Measurements from ENCODE around the gene PFDN1.

PFDN1 gene

DNA sequence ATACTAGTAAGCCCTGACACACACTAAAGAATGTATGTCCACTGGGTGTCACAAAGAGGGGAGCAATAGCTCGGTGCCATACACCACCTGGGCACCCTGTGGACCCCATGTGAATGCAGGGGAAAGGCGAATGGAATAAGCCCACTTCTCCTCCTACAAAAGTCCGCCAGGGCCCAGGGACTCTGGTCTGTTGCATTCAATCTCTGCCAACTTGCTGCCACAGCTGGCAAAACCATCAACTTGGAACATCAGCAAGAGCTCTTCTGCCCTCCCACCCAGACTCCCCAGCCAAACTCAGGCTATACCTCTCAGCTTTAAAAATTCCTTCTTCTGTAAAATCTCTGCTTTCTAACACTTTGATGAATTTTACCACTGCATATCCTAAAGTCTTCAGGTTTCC lies 54.5 kb downstream of the PFDN1 start:
- peaks cover 24% of the 10 kb centered on the region for H3K36me3 ChIP-seq (ENCODE audit: insufficient read depth, low read length)
- H3K9ac ChIP-seq (ENCODE audit: insufficient read length) = no peak overlapping the region
- no peaks in the 10 kb centered on the region for H3K9me3 ChIP-seq (ENCODE audit: low read depth, low read length)
- no peak overlapping the region for H3K4me3 ChIP-seq
- no peak for DNase-seq (ENCODE audit: low read depth, low spot score)
- H3K27ac ChIP-seq = no peak overlapping the region
- TF ChIP-seq POLR2AphosphoS5 (IDR thresholded peaks at IDR 0.05; ENCODE audit: borderline replicate concordance, low read depth, low read length) (no peak), FOXP2 (optimal IDR thresholded peaks at IDR 0.05; ENCODE audit: control extremely low read depth, extremely low read length, insufficient read depth) (no peak), EZH2 (IDR thresholded peaks at IDR 0.05) (no peak)

DNA sequence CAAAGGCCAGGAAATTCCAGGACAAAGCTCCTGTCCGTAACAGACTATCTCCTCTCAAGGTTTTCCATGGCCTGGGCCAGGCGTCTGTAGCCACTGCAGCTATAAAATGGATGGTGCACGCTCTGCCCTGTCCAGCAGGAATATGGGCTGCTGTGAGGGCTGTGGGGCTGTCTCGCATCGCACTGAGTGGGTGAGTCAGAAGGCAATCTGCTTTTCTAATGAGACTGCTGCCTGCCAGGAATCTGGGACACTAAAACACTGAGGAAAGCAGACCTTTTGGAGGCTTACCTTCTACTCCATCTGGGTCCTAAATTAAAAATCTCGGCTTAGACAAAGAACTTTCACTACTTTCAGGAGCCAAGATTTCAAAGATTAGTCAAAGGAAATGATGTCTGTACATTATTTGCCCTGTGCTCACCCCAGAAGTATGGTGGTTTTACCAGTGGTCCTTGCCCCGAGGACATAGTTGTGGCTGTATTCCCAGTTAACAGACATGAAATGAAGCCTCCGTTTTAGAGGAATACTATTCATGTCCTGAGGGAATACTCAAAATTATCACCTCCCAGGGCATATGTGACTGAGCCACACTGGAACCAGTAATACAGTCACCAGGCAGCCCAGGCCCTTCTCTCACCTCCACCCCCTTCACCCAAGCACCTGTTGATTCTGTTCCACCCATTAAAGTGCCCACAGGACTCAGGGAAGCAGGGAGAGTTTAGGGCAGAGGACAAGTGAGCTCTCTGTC lies 56.4 kb downstream of the PFDN1 start:
- H3K36me3 ChIP-seq (ENCODE audit: insufficient read depth, low read length) = peaks cover 24% of the 10 kb centered on the region
- no peak overlapping the region for H3K27ac ChIP-seq
- no peak overlapping the region for H3K9ac ChIP-seq (ENCODE audit: insufficient read length)
- no peak for DNase-seq (ENCODE audit: low read depth, low spot score)
- H3K4me3 ChIP-seq = no peak overlapping the region
- no peaks in the 10 kb centered on the region for H3K9me3 ChIP-seq (ENCODE audit: low read depth, low read length)
- no peak for TF ChIP-seq FOXP2 (optimal IDR thresholded peaks at IDR 0.05; ENCODE audit: control extremely low read depth, extremely low read length, insufficient read depth)
- TF ChIP-seq POLR2AphosphoS5 (IDR thresholded peaks at IDR 0.05; ENCODE audit: borderline replicate concordance, low read depth, low read length) = no peak
- TF ChIP-seq EZH2 (IDR thresholded peaks at IDR 0.05) = no peak

DNA sequence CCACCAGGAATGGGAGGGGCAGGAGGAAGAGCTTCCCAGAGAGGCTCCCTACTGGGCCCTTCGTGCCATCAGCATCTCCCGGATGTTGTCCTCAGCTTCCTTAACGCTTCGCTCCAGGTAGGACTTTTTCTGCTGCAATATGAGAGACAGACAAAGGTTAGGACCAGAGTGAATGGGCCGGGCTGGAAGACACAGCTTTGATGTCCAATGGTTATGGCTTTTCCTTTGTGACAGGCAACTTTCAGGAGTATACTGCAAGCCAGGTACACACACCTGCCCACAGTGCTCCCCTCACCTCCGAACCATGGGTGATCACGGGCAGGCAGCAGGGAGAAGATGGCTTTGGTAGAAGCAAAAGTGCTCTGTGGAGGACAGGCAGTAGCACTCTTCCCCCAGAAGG lies 57.0 kb downstream of the PFDN1 start:
- H3K9ac ChIP-seq (ENCODE audit: insufficient read length) = no peak overlapping the region
- DNase-seq (ENCODE audit: low read depth, low spot score) = no peak
- TF ChIP-seq EZH2 (IDR thresholded peaks at IDR 0.05) = no peak
- no peak for TF ChIP-seq FOXP2 (optimal IDR thresholded peaks at IDR 0.05; ENCODE audit: control extremely low read depth, extremely low read length, insufficient read depth)
- TF ChIP-seq POLR2AphosphoS5 (IDR thresholded peaks at IDR 0.05; ENCODE audit: borderline replicate concordance, low read depth, low read length) = no peak
- H3K27ac ChIP-seq = no peak overlapping the region
- no peak overlapping the region for H3K4me3 ChIP-seq
- peaks cover 24% of the 10 kb centered on the region for H3K36me3 ChIP-seq (ENCODE audit: insufficient read depth, low read length)
- no peaks in the 10 kb centered on the region for H3K9me3 ChIP-seq (ENCODE audit: low read depth, low read length)

DNA sequence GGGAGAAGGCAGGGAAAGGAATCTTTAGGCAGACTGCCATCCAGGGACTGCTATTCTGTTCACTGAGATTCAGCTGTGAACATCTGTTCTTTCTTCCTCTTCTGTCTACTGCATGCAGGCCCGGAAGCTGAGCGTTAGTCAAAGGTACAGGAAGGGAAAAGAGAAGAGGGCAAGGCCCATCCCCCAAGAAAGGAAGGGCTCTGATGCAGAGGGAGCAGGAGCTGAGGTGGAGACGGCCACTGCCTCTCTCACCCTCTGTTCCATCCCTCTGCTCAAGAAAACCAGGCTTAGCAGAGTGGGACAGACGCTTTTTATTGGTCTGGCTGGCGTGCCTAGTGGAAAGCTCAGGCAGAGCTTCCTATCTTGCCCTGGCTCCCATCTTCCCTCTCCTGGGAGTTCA lies 57.6 kb downstream of the PFDN1 start:
- Histone ChIP-seq H3K9me3 (ENCODE audit: low read depth, low read length) (no peaks in the 10 kb centered on the region), H3K36me3 (ENCODE audit: insufficient read depth, low read length) (peaks cover 24% of the 10 kb centered on the region), H3K9ac (ENCODE audit: insufficient read length) (no peak overlapping the region), H3K4me3 (no peak overlapping the region), H3K27ac (no peak overlapping the region)
- DNase-seq (ENCODE audit: low read depth, low spot score) = no peak
- TF ChIP-seq FOXP2 (optimal IDR thresholded peaks at IDR 0.05; ENCODE audit: control extremely low read depth, extremely low read length, insufficient read depth) = no peak
- TF ChIP-seq POLR2AphosphoS5 (IDR thresholded peaks at IDR 0.05; ENCODE audit: borderline replicate concordance, low read depth, low read length) = no peak
- no peak for TF ChIP-seq EZH2 (IDR thresholded peaks at IDR 0.05)

DNA sequence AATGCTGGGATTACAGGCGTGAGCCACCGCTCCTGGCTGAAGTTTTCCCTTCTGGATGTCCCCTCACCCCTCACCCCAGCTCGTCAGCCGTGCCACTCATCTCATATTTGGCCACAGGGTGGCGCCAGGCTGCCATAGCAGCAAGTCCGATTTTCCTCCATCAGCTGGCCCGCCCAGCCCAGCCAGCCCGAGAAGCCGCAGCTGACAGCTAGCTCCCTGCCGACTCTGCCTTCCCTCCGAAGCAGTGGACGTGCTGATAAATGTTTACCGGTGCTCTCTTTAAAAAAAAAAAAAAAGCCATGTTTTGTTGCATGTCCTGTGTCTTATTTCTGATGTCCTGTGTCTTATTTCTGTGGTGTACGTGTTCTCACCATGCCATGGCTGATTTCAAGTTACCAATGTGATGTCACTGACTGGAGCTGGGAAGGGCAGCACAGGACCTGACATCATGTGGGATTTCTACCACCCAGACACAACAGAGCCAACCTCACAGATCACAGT lies 58.3 kb downstream of the PFDN1 start:
- TF ChIP-seq FOXP2 (optimal IDR thresholded peaks at IDR 0.05; ENCODE audit: control extremely low read depth, extremely low read length, insufficient read depth) (no peak), POLR2AphosphoS5 (IDR thresholded peaks at IDR 0.05; ENCODE audit: borderline replicate concordance, low read depth, low read length) (no peak), EZH2 (IDR thresholded peaks at IDR 0.05) (no peak)
- no peak overlapping the region for H3K27ac ChIP-seq
- no peak overlapping the region for H3K9ac ChIP-seq (ENCODE audit: insufficient read length)
- H3K4me3 ChIP-seq = no peak overlapping the region
- H3K9me3 ChIP-seq (ENCODE audit: low read depth, low read length) = no peaks in the 10 kb centered on the region
- DNase-seq (ENCODE audit: low read depth, low spot score) = peak; percentile 5
- H3K36me3 ChIP-seq (ENCODE audit: insufficient read depth, low read length) = peaks cover 24% of the 10 kb centered on the region

DNA sequence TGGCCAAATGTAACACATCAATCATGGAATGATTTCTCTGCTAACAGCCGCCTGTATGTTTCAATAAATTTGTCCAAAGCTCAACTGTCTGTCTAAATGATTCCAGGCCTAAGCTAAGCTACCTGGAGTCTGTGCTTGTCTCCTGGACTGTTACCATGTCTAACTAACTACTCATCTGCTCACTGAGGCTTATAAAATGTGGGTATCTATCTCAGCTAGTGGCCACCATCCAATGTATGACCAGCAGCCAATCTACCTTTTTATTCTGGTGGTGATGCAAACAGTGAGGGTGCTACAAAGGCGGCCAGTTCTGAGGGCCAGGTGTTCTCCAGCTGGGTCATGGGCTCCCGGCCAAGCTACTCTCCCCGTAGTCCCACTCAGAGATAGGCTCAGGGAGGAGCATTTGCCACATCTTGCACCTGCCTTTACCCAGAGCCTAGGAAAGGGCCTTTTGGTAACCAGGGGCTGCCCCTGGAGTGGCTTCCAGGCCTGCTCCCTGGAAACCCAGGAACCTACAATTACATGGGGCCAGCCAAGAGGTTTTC lies 59.1 kb downstream of the PFDN1 start:
- Histone ChIP-seq H3K9ac (ENCODE audit: insufficient read length) (no peak overlapping the region), H3K9me3 (ENCODE audit: low read depth, low read length) (no peaks in the 10 kb centered on the region), H3K36me3 (ENCODE audit: insufficient read depth, low read length) (peaks cover 24% of the 10 kb centered on the region), H3K4me3 (no peak overlapping the region), H3K27ac (no peak overlapping the region)
- DNase-seq (ENCODE audit: low read depth, low spot score) = no peak
- no peak for TF ChIP-seq FOXP2 (optimal IDR thresholded peaks at IDR 0.05; ENCODE audit: control extremely low read depth, extremely low read length, insufficient read depth)
- TF ChIP-seq POLR2AphosphoS5 (IDR thresholded peaks at IDR 0.05; ENCODE audit: borderline replicate concordance, low read depth, low read length) = no peak
- no peak for TF ChIP-seq EZH2 (IDR thresholded peaks at IDR 0.05)

DNA sequence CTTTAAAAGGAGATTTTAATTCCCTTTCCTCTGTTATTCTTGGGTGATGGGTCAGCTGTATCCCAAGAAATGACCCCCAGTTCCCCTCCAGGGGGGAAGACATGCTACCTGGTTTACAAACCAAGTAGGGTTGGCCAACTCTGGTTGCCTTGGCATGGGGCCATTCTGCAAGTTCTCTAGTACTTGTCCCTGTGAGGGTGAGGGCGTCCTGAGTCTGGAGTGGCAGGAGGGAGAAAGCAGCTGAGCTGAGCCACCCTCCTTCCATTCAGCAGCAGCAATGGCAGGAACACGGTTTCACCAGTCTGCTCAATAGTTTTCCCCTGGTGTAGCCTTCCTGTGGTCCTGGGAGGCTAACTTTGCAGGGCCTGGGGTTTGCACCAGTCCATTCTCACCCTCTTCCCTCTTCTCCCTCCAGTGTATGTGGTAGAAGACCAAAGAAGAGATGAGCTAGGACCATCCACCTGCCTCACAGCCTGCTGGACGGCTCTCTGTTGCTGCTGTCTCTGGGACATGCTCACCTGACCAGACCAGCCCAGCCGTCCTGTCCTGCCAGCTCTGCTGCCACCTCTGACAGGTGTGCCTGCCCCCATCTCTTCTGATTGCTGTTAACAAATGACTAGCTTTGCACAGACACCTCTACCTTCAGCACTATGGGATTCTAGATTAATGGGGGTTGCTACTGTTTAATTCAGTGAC lies 59.9 kb downstream of the PFDN1 start:
- no peak overlapping the region for H3K4me3 ChIP-seq
- no peaks in the 10 kb centered on the region for H3K9me3 ChIP-seq (ENCODE audit: low read depth, low read length)
- TF ChIP-seq FOXP2 (optimal IDR thresholded peaks at IDR 0.05; ENCODE audit: control extremely low read depth, extremely low read length, insufficient read depth) = no peak
- TF ChIP-seq POLR2AphosphoS5 (IDR thresholded peaks at IDR 0.05; ENCODE audit: borderline replicate concordance, low read depth, low read length) = no peak
- TF ChIP-seq EZH2 (IDR thresholded peaks at IDR 0.05) = no peak
- H3K27ac ChIP-seq = no peak overlapping the region
- H3K9ac ChIP-seq (ENCODE audit: insufficient read length) = no peak overlapping the region
- no peak for DNase-seq (ENCODE audit: low read depth, low spot score)
- H3K36me3 ChIP-seq (ENCODE audit: insufficient read depth, low read length) = peaks cover 24% of the 10 kb centered on the region

DNA sequence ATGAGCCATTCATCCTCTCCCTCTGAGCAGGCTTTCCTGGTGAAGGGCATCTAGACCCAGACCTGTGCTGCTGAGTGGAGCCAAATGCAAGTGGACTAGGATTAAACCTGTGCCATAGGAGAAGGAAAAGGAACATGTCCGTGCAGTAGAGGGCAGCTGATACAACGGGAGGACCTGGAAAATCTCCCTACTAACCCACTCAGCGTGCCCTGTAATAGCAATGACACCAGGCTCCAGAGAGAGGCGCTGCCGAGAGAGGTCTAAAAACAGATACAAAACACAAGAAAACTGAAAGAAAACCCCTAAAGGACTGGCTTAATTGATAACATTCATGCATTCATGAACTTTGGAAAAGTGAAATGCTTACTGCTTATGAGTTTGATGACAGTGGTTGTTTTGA lies 60.8 kb downstream of the PFDN1 start:
- TF ChIP-seq FOXP2 (optimal IDR thresholded peaks at IDR 0.05; ENCODE audit: control extremely low read depth, extremely low read length, insufficient read depth) = no peak
- no peak for TF ChIP-seq POLR2AphosphoS5 (IDR thresholded peaks at IDR 0.05; ENCODE audit: borderline replicate concordance, low read depth, low read length)
- no peak for TF ChIP-seq EZH2 (IDR thresholded peaks at IDR 0.05)
- H3K4me3 ChIP-seq = no peak overlapping the region
- no peak for DNase-seq (ENCODE audit: low read depth, low spot score)
- H3K27ac ChIP-seq = no peak overlapping the region
- H3K9me3 ChIP-seq (ENCODE audit: low read depth, low read length) = no peaks in the 10 kb centered on the region
- peaks cover 24% of the 10 kb centered on the region for H3K36me3 ChIP-seq (ENCODE audit: insufficient read depth, low read length)
- no peak overlapping the region for H3K9ac ChIP-seq (ENCODE audit: insufficient read length)
